Small intestine (tissue), 7 donors: ENCODE results near the gene UPB1. TPM values are rescaled to one million over a fixed set of nuclear protein-coding genes. Genes with fewer than 3 reads are reported as not detected.
"Not testable (repeated sequence)": the region's sequence is repeated elsewhere in the genome, so short reads cannot be mapped to it uniquely, and the experiment has no call there.

Experiments used
- DNase-seq, 2 donors: peaks; one replicate each; pipeline versions ENCODE4 v3.0.0 to v3.0.0-alpha.2; 2013
- FAIRE-seq: peaks from 2 replicates; lab custom pipeline; 2012; peaks lifted over from hg19 to GRCh38; lab: Jason Lieb, UNC
- H3K27ac ChIP-seq, 3 donors: one replicate each; pipeline ENCODE4 v1.5.1; 2013; ENCODE audit warnings: low read length in 2 of 3, mild to moderate bottlenecking in 2 of 3, control low read depth in 1 of 3, inconsistent platforms in 1 of 3, low read depth in 1 of 3, moderate library complexity in 1 of 3
- H3K27me3 ChIP-seq, 3 donors: one replicate each; pipeline ENCODE4 v1.6.1; 2013; ENCODE audit warnings: low read length in 3 of 3, inconsistent platforms in 1 of 3; ENCODE audit not compliant: control insufficient read depth in 3 of 3, insufficient read depth in 3 of 3
- H3K36me3 ChIP-seq, 3 donors: one replicate each; pipeline ENCODE4 v1.6.1; 2013; ENCODE audit warnings: low read length in 3 of 3, inconsistent platforms in 1 of 3, low read depth in 1 of 3, mild to moderate bottlenecking in 1 of 3, moderate library complexity in 1 of 3; ENCODE audit not compliant: control insufficient read depth in 3 of 3, insufficient read depth in 2 of 3
- H3K4me1 ChIP-seq, 3 donors: one replicate each; pipeline ENCODE4 v1.6.1; 2013; ENCODE audit warnings: low read length in 2 of 3, inconsistent platforms in 1 of 3, low read depth in 1 of 3, mild to moderate bottlenecking in 1 of 3, moderate library complexity in 1 of 3; ENCODE audit not compliant: control insufficient read depth in 3 of 3, insufficient read depth in 2 of 3
- H3K4me3 ChIP-seq, 3 donors: one replicate each; pipeline ENCODE4 v1.5.1; 2013; ENCODE audit warnings: low read length in 3 of 3, control low read depth in 1 of 3, inconsistent platforms in 1 of 3, low read depth in 1 of 3, mild to moderate bottlenecking in 1 of 3, moderate library complexity in 1 of 3
- H3K9me3 ChIP-seq, 2 donors: one replicate each; pipeline ENCODE4 v1.6.1; 2013; ENCODE audit warnings: low read depth in 1 of 2, low read length in 1 of 2; ENCODE audit not compliant: control insufficient read depth in 2 of 2, insufficient read depth in 1 of 2
- WGBS, 3 donors: extraction: QIAGEN DNeasy Blood & Tissue Kit; methylation state at CpG; one replicate each; pipeline ENCODE4 v1.1.7; 2013; 5-methylcytosine and 5-hydroxymethylcytosine counted together
- polyA plus RNA-seq, 4 donors: library from polyadenylated mRNA; stranded (reverse) in 3 of 4; unstranded in 1 of 4; fragments of 200-250 nt in 3 of 4; fragments of 120-200 nt in 1 of 4; gene quantifications; one replicate each; pipeline versions ENCODE4 v1.2.1 to v1.2.3, GENCODE V29; 2013
- donor health status: healthy with polysubstance abuse.
- donor health status: control.
- donor health status: control.
- donor health status: Bipolar disorder and iron deficiency.
- donor health status: healthy.

The UPB1 gene
- polyA plus RNA-seq, 4 donors = 0.12 to 11.2 (median 3.1) TPM

- H3K9me3 ChIP-seq = no peaks in the 10 kb centered on the region
- FAIRE-seq = no peak
- no peak for DNase-seq
- peaks cover 37 to 94% (median 49%) of the 10 kb centered on the region in 3 donors for H3K36me3 ChIP-seq
- no peak overlapping the region for H3K27ac ChIP-seq
- no peaks in the 10 kb centered on the region for H3K4me1 ChIP-seq
- 50 to 79% (median 62%) methylated on average over 9 of the region's 9 CpGs for WGBS, 3 donors
- no peaks in the 10 kb centered on the region for H3K27me3 ChIP-seq
- no peak overlapping the region for H3K4me3 ChIP-seq
Measured at GRCh38 chr22:24542641-24543040, 47.5 kb downstream of the UPB1 start.

GRCh38 chr22:24543185-24543601 lies 48.1 kb downstream of the UPB1 start:
- Histone ChIP-seq H3K36me3 (peaks cover 41 to 94% (median 53%) of the 10 kb centered on the region in 3 donors), H3K4me3 (no peak overlapping the region), H3K27ac (no peak overlapping the region), H3K4me1 (no peaks in the 10 kb centered on the region), H3K27me3 (no peaks in the 10 kb centered on the region), H3K9me3 (no peaks in the 10 kb centered on the region)
- FAIRE-seq (no peak), DNase-seq (no peak)
- 81 to 88% (median 81%) methylated on average over 7 of the region's 7 CpGs for WGBS, 3 donors

GRCh38 chr22:24543679-24544243 lies 48.6 kb downstream of the UPB1 start:
- FAIRE-seq = no peak
- H3K4me1 ChIP-seq = peaks cover 0 to 4% (median 0%) of the 10 kb centered on the region in 3 donors
- no peaks in the 10 kb centered on the region for H3K27me3 ChIP-seq
- 85 to 91% (median 90%) methylated on average over 11 of the region's 11 CpGs for WGBS, 3 donors
- peaks cover 47 to 94% (median 57%) of the 10 kb centered on the region in 3 donors for H3K36me3 ChIP-seq
- no peak for DNase-seq
- H3K9me3 ChIP-seq = no peaks in the 10 kb centered on the region
- no peak overlapping the region for H3K27ac ChIP-seq
- H3K4me3 ChIP-seq = no peak overlapping the region

- Histone ChIP-seq H3K9me3 (no peaks in the 10 kb centered on the region), H3K27ac (peak overlapping the region; percentile 84 to 99 (median 92)), H3K4me1 (peaks cover 17 to 45% (median 18%) of the 10 kb centered on the region in 3 donors), H3K27me3 (no peaks in the 10 kb centered on the region), H3K36me3 (peaks cover 35 to 88% (median 36%) of the 10 kb centered on the region in 3 donors), H3K4me3 (no peak overlapping the region)
- FAIRE-seq (no peak), DNase-seq (no peak)
- WGBS, 3 donors = 96 to 98% (median 96%) methylated on average over 4 of the region's 4 CpGs
Measured at GRCh38 chr22:24548812-24549211, 53.7 kb downstream of the UPB1 start.

- H3K9me3 ChIP-seq = no peaks in the 10 kb centered on the region
- DNase-seq = peak; percentile 88 to 97
- H3K4me3 ChIP-seq = no peak overlapping the region
- WGBS, 3 donors = 35 to 69% (median 53%) methylated on average over 8 of the region's 8 CpGs
- peaks cover 24 to 74% (median 27%) of the 10 kb centered on the region in 3 donors for H3K36me3 ChIP-seq
- FAIRE-seq = no peak
- H3K27ac ChIP-seq = peak overlapping the region; percentile 84 to 99 (median 92)
- H3K27me3 ChIP-seq = no peaks in the 10 kb centered on the region
- H3K4me1 ChIP-seq = peaks cover 17 to 45% (median 18%) of the 10 kb centered on the region in 3 donors
Measured at GRCh38 chr22:24550028-24550901, 55.1 kb downstream of the UPB1 start.

- no peak overlapping the region for H3K4me3 ChIP-seq
- peaks cover 23 to 67% (median 24%) of the 10 kb centered on the region in 3 donors for H3K36me3 ChIP-seq
- peaks cover 17 to 45% (median 18%) of the 10 kb centered on the region in 3 donors for H3K4me1 ChIP-seq
- no peak for FAIRE-seq
- H3K27me3 ChIP-seq = no peaks in the 10 kb centered on the region
- WGBS, 3 donors = 58 to 72% (median 62%) methylated on average over 6 of the region's 6 CpGs
- no peaks in the 10 kb centered on the region for H3K9me3 ChIP-seq
- no peak for DNase-seq
- peak overlapping the region; percentile 84 to 99 (median 92) for H3K27ac ChIP-seq
Measured at GRCh38 chr22:24550902-24551435, 55.8 kb downstream of the UPB1 start.

GRCh38 chr22:24552503-24553286 lies 57.6 kb downstream of the UPB1 start:
- peaks cover 17 to 56% (median 18%) of the 10 kb centered on the region in 3 donors for H3K4me1 ChIP-seq
- WGBS, 3 donors = 65 to 78% (median 77%) methylated on average over 10 of the region's 10 CpGs
- peak overlapping the region; percentile 86 to 99 (median 93) for H3K27ac ChIP-seq
- H3K9me3 ChIP-seq, FAIRE-seq, H3K27me3 ChIP-seq: not testable (repeated sequence)
- peaks cover 10 to 52% (median 13%) of the 10 kb centered on the region in 3 donors for H3K36me3 ChIP-seq
- DNase-seq = peak; percentile 34 to 65
- H3K4me3 ChIP-seq = peak overlapping the region in 2 of 3 donors; percentile 67 to 91
